HG03196 (cell line): ENCODE data around the gene DDX49.
"Not testable (repeated sequence)": the region's sequence is repeated elsewhere in the genome, so short reads cannot be mapped to it uniquely, and the experiment has no call there.

Source experiments
- ATAC-seq: cut with Tn5 transposase; IDR thresholded peaks from one replicate; pipeline ENCODE4 v1.9.1; 2021; ENCODE audit not compliant: unreplicated experiment

DDX49 gene

GRCh38 chr19:18941628-18942354 is 22.3 kb downstream of the DDX49 start:
- no peak for ATAC-seq

GRCh38 chr19:18942692-18943091 is 23.2 kb downstream of the DDX49 start:
- ATAC-seq, result no peak

- no peak for ATAC-seq
Measured at GRCh38 chr19:18943465-18943864, 23.9 kb downstream of the DDX49 start.

- no peak for ATAC-seq
Measured at GRCh38 chr19:18945297-18945696, 25.8 kb downstream of the DDX49 start.

GRCh38 chr19:18946335-18946734 is 26.8 kb downstream of the DDX49 start:
- no peak for ATAC-seq

- ATAC-seq, result no peak
Measured at GRCh38 chr19:18946918-18947317, 27.4 kb downstream of the DDX49 start.

- no peak for ATAC-seq
Measured at GRCh38 chr19:18948075-18948975, 28.8 kb downstream of the DDX49 start.

GRCh38 chr19:18948976-18949356 is 29.5 kb downstream of the DDX49 start:
- ATAC-seq, result no peak

GRCh38 chr19:18949858-18950257 is 30.3 kb downstream of the DDX49 start:
- ATAC-seq, result no peak

GRCh38 chr19:18951721-18952281 is 32.3 kb downstream of the DDX49 start:
- no peak for ATAC-seq

GRCh38 chr19:18952364-18953003 is 33.0 kb downstream of the DDX49 start:
- not testable (repeated sequence) for ATAC-seq

GRCh38 chr19:18954094-18954493 is 34.6 kb downstream of the DDX49 start:
- no peak for ATAC-seq

- no peak for ATAC-seq
Measured at GRCh38 chr19:18955042-18955441, 35.5 kb downstream of the DDX49 start.

GRCh38 chr19:18960370-18960769 is 40.9 kb downstream of the DDX49 start:
- ATAC-seq, result no peak

GRCh38 chr19:18961767-18962620 is 42.5 kb downstream of the DDX49 start:
- no peak for ATAC-seq

GRCh38 chr19:18964121-18964520 is 44.6 kb downstream of the DDX49 start:
- ATAC-seq, result no peak

- no peak for ATAC-seq
Measured at GRCh38 chr19:18966307-18966706, 46.8 kb downstream of the DDX49 start.

- no peak for ATAC-seq
Measured at GRCh38 chr19:18967358-18968146, 48.0 kb downstream of the DDX49 start.

GRCh38 chr19:18969931-18970659 is 50.6 kb downstream of the DDX49 start:
- no peak for ATAC-seq
